GM23338 (cell line): ENCODE results near the gene PLCXD3.

Source experiments
- EZH2phosphoT487 ChIP-seq: fragments of 200-600 bp; sonication (generic); IDR thresholded peaks from one replicate; pipeline ENCODE4 v1.8.1; 2018; ENCODE audit warnings: antibody characterized with exemption; ENCODE audit not compliant: unreplicated experiment
- POLR2AphosphoS5 ChIP-seq: IDR thresholded peaks from 2 replicates; pipeline ENCODE4 v1.6.1; 2016; ENCODE audit warnings: antibody characterized with exemption, low read depth
- ZNF114 ChIP-seq: fragments of 250-450 bp; sonication (Bioruptor Pico); IDR thresholded peaks from 2 replicates; pipeline ENCODE4 v1.5.0; 2020; ENCODE audit warnings: mild to moderate bottlenecking, moderate library complexity
- TF ChIP-seq, protein P1 (sequence below), 2 experiments: fragments of 200-600 bp in 1 of 2; sonication (generic) in 1 of 2; conservative IDR thresholded peaks; 2 replicates each; pipeline versions ENCODE4 v1.5.1 to v1.6.1; 2016 to 2017; ENCODE audit warnings: antibody characterized with exemption in 2 of 2, low read depth in 2 of 2, mild to moderate bottlenecking in 2 of 2, moderate library complexity in 1 of 2

DNA sequence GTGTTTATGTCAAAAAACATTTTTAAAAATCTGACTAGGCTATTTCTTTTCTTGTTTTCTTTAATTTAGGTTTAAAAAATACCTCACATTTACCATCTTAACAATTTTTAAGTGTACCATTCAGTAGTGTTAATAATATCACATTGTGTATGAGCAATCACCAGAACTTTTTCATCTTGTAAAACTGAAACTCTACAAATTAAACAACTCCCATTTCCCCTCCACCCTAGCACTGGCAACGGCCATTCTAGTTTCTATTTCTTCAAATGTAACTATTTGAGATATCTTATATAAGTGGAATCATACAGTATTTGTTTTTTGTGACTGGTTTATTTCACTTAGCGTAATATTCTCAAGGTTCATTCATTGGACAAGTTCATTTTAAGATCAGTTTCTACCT is 27.7 kb downstream of the PLCXD3 start:
- TF ChIP-seq, protein P1, sequence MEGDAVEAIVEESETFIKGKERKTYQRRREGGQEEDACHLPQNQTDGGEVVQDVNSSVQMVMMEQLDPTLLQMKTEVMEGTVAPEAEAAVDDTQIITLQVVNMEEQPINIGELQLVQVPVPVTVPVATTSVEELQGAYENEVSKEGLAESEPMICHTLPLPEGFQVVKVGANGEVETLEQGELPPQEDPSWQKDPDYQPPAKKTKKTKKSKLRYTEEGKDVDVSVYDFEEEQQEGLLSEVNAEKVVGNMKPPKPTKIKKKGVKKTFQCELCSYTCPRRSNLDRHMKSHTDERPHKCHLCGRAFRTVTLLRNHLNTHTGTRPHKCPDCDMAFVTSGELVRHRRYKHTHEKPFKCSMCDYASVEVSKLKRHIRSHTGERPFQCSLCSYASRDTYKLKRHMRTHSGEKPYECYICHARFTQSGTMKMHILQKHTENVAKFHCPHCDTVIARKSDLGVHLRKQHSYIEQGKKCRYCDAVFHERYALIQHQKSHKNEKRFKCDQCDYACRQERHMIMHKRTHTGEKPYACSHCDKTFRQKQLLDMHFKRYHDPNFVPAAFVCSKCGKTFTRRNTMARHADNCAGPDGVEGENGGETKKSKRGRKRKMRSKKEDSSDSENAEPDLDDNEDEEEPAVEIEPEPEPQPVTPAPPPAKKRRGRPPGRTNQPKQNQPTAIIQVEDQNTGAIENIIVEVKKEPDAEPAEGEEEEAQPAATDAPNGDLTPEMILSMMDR (conservative IDR thresholded peaks at IDR 0.05; ENCODE audit: low read depth in 2 of 2), result no peak
- TF ChIP-seq POLR2AphosphoS5 (no peak), ZNF114 (no peak), EZH2phosphoT487 (no peak)
